ENCODE data around the gene SUMO3.
A peak's percentile ranks its signal among the peaks of the same experiment; 100 is the strongest.

Gene SUMO3

DNA sequence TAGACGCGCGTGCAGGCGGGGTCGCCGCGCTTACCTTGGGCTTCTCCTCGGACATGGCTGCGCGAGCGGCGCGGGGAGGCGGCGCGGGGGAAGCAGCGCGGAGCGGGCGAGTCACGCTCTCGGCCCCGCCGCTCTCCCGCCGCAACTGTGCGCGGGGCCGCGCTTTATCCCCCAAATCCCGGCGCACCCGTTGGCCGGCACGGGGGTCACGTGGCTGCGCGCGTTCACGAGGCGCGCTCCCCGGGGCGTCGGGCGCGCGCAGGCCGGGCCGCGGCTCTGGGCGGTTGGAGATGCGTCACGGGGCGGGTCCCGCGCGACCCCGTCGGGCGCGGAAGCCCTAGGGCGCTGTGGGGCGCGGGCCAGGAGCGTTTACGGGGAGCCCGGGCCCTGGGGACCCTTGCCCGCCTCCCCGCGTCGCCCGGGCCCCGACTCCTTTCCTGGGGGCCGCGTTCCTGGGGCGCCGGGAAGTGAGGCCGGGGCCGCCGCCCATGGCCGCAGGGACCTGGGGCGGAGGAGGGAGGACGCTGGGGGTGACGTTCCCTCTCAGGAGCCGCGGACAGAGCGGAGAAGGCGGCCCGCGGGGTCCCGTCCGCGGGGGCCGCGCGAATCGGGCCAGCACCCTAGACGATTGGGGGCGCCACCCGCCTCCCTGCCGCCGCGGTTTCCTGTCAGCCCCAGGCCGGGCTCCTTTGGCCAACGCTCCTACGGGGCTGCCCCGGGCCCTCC lies at the start of gene SUMO3:
SUMO3 (minus strand) TSS at position 149 of the 726 bp plus-strand sequence; CDS start at position 55, 94 bp downstream.
- peak; percentile 94 for DNase-seq

GRCh38 chr21:44867464-44867863 lies 49.6 kb upstream of the SUMO3 start:
- no peak for DNase-seq

DNA sequence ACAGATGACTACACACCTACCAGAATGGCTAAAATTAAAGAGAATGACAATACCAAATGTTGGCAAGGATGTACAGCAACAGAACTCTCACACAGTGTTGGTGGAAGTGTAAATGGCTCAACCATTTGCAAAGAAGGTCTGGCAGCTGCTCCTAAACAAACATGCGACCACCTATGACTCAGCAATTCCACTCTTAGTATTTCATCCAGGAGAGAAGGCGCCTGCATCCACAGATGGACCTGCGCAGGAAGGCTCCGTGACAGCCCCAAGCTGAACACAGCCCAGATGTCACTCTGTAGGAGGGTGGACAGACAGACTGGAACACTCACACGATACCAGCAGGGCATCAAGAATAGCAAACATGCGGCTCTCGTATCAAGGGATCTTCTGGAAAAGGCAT lies 48.9 kb upstream of the SUMO3 start:
- DNase-seq, result no peak

- no peak for DNase-seq
Observed at GRCh38 chr21:44865561-44866280, 47.9 kb upstream of the SUMO3 start.

- no peak for DNase-seq
Observed at GRCh38 chr21:44862869-44863685, 45.2 kb upstream of the SUMO3 start.

DNA sequence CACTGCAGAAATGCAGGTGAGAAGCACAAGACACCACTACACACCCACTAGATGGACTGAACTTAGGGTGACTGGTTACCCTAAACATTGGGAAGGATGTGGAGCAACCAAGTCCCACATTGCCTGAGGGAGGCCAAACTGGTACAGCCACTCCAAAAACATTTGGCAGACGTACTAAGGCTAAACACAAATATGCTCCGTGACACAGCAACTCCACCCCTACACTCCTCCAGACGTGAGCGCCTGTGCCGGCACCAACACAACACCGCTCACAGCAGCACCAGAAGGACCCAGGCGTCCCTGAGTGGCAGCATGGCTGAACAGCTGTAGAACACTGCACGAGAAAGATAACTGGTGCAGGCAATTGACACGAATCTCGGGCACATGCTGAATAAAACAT lies 40.9 kb upstream of the SUMO3 start:
- DNase-seq, result no peak

DNA sequence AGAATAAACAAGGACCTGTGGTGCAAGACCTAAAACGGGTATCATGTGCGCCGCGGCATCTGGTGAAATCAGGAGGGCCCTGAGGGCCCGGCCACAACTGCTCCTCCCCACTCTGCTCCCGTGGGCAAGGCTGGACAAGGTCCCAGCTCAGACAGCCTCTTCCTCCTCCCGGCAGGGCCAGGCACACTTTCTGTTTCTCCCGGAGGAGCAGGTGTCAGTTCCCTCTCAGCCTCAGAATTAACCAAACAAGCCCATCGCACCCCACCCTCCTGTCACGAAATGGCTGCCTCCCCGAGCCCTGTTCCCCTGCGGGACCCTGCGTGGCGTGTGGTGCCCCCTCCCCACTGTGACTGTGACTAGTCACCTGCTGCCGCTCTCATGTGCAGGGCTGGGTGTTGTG lies 40.4 kb upstream of the SUMO3 start:
- no peak for DNase-seq

GRCh38 chr21:44857127-44857892 lies 39.4 kb upstream of the SUMO3 start:
- no peak for DNase-seq

- DNase-seq, result no peak
Observed at GRCh38 chr21:44856131-44856530, 38.3 kb upstream of the SUMO3 start.

- no peak for DNase-seq
Observed at GRCh38 chr21:44855572-44855971, 37.7 kb upstream of the SUMO3 start.

DNA sequence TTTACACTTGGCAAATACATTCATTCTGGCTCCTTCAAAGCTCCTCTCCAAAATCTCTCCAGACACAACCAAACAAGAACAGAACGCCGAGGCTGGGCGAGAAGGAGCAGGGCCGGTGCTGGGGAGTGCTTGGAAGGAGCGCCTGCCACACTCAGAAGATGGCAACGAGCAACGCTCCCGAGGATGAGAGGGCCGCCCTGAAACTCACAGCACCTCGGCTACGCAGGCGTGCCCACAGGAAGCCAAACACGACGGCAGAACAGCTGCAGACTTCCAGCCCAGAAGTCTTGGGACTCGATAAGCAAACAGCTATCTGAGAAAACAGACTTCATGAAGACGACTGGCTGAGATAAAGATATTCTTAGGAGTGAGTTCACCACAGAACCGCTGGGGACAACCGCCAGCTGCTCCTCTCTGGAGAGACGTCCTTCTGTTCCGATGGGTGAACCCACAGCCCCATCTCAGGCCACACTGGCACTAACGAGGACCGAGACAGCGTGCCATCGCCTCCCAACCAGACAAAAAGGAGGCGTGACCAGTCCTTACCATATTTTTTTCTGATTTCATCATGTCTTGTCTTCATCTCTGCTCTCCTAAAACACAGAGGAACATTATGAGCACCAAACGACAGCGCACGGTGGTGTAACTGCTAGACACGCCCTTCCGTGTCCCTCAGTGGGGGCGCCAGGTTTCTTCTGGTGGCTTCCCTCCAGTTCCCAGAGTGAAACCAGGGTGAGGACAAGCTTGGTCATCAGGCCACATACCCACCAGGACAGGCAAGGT lies 37.0 kb upstream of the SUMO3 start:
- DNase-seq, result no peak

DNA sequence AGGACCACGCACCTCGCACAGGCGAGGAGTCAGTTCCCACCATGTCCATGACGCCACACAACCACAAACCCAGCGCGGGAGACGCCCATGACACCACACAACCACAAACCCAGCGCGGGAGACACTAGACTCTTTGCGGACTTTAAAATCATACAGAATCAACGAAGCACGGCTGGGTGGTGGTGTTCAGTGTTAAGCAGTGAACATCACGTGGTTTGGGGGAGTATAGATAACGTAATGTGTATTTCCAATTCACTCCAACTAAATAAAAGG lies 36.5 kb upstream of the SUMO3 start:
- no peak for DNase-seq

- DNase-seq, result no peak
Observed at GRCh38 chr21:44853601-44854390, 35.9 kb upstream of the SUMO3 start.

DNA sequence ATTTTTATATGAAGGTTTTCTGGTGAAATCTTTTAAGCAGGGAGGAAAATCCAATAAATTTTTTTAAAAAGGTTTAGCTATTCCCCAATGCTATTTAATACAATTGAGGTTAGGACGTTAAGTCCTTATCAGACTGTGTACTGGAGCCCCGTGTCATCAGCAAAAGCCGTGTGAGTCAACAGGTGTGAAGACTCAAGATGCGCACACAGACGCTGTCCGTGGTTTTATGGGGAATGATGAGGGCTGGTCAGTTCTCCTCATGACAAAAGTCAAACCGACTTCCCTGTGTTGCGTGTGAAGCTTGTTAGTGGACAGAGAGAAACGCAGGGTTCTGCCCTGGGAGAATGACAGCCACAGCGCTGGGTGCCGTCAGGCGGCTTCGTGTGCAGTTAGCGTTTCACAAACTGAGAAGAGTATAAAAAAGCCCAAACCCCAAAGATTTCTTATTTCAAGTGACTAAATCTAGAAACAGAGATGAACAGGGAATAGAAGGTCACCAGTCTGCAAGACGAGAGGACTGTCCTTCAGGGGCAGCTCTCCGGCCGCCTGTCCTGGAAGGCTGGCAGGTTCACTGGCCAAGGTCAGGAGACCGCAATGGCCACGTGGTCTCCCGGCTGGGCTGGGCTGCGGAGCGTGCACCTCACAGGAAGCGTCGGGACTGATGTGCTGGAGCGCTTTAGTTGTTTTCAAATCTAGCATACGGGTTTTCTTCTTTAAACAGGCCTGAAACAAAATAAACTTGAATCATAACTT lies 33.2 kb upstream of the SUMO3 start:
- DNase-seq, result no peak

DNA sequence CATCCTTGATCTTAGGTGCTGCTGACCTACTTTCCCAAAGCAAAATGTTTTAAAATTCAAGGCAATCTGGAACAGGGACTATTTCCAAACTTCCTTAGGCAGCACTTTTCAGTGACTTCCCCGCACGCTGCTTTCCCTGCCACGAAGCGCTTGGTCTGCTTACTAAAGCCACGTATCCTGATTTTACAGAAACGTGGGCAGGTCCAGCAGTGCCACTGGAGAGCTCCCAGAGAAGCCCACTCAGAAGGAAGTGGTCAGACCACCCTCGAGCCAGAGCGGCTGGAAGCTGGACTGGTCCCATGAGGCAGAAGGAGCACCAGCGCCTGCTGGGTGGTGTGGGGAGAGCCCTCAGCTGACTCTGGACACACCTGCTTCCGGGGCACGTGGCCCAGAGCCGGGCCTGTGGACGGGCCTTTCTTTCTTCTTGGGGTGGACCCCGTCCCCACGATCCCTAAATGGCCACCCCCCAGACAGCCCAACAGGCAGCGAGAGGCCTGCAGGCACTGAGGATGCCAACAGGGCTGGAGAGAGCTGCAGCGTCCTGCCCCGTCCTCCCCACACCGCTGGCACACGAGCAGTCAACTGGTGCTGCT lies 32.4 kb upstream of the SUMO3 start:
- no peak for DNase-seq

DNA sequence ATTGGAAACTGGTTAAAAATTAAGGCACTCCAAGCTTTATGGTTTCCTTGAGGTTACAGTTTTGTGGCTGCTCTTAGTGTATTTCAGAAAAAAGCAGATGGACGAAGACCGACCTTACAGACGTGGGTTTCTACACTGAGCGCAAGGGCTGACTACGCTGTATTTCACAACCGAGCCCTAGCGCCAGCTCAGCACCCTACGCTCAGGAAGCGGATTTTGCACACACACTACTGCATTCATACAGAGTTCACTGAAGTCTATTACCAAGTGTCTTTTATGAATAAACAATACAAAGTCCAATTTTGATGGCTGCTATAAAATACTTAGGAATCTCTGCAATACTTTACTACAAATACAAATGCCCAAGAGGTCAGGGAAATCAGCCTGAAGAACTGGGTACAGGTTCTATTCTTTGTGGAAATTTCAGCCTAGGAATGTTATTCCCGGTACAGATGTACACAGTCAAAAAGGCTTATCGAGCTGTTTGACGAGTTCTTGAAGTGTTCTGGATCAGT lies 31.8 kb upstream of the SUMO3 start:
- DNase-seq, result no peak

GRCh38 chr21:44848821-44849521 lies 31.1 kb upstream of the SUMO3 start:
- no peak for DNase-seq

GRCh38 chr21:44847261-44848056 lies 29.6 kb upstream of the SUMO3 start:
- no peak for DNase-seq

Measured in activated CD8-positive, alpha-beta memory T cell treated with anti-CD3 and anti-CD28 coated beads for 24 hours (primary cell).